ENCODE measurements around the gene ARL5B. TPM values are rescaled to one million over a fixed set of nuclear protein-coding genes. Genes with fewer than 3 reads are reported as not detected.

The ARL5B gene
- total and polyA plus RNA-seq, 8 donors: 15.1 to 44.8 (median 41.2) TPM

DNA sequence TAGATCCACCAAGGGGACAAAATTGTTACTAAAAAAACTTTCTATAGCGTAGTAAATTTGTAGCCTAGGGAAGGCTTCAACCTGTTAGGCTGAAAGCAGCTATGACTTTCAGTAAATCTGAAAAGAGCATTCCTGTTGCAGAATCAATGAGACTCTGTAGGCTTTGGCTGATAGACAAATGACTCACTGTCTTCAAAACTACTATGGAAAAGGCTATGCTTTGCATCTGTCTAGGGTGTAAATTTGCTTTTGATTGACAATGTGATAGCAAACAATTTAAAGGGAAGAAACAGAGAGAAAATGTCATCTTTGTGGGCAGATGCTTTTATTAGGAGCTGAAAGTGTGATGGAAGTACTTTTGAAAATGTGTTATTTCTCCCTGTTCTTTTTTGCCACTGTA is 60.6 kb downstream of the ARL5B start:
- intact Hi-C loops (cut with DNase I): no loop called here
- ATAC-seq (no peak), DNase-seq (no peak)

DNA sequence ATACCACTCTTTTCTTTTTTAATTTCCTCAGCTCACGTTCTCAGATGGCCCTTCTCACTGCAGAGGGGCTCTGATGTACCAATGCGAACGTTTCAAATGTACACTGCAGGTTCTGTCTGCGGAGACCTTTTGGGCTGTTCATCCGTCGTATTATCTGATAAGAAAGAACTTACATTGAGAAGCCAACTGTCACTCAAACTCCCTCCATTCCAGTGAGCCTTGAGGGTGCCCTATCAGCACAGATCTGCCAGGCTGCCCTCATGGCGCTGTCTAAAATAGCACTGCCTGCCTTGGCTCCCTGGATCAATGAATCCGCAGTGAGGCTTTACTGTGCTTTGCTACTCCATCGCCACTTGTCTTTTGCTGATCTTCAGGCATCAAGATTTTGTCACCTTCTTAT is 61.8 kb downstream of the ARL5B start:
- Histone ChIP-seq H3K4me3 (no peak overlapping the region), H3K36me3 (no peaks in the 10 kb centered on the region), H3K27ac (no peak overlapping the region), H3K27me3 (no peaks in the 10 kb centered on the region), H3K4me1 (no peaks in the 10 kb centered on the region), H3K9me3 (no peaks in the 10 kb centered on the region)
- no peak for DNase-seq
- no peak for ATAC-seq
- TF ChIP-seq, protein P1, sequence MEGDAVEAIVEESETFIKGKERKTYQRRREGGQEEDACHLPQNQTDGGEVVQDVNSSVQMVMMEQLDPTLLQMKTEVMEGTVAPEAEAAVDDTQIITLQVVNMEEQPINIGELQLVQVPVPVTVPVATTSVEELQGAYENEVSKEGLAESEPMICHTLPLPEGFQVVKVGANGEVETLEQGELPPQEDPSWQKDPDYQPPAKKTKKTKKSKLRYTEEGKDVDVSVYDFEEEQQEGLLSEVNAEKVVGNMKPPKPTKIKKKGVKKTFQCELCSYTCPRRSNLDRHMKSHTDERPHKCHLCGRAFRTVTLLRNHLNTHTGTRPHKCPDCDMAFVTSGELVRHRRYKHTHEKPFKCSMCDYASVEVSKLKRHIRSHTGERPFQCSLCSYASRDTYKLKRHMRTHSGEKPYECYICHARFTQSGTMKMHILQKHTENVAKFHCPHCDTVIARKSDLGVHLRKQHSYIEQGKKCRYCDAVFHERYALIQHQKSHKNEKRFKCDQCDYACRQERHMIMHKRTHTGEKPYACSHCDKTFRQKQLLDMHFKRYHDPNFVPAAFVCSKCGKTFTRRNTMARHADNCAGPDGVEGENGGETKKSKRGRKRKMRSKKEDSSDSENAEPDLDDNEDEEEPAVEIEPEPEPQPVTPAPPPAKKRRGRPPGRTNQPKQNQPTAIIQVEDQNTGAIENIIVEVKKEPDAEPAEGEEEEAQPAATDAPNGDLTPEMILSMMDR (IDR thresholded peaks at IDR 0.05): no peak
- intact Hi-C loops (cut with DNase I): no loop called here

More for the DNA sequence above, 60.6 kb downstream of the ARL5B start:
- Histone ChIP-seq H3K27ac (no peak overlapping the region), H3K36me3 (no peaks in the 10 kb centered on the region), H3K9me3 (no peaks in the 10 kb centered on the region), H3K27me3 (no peaks in the 10 kb centered on the region), H3K4me3 (no peak overlapping the region), H3K4me1 (no peaks in the 10 kb centered on the region)
- TF ChIP-seq, protein P1 (IDR thresholded peaks at IDR 0.05): no peak

DNA sequence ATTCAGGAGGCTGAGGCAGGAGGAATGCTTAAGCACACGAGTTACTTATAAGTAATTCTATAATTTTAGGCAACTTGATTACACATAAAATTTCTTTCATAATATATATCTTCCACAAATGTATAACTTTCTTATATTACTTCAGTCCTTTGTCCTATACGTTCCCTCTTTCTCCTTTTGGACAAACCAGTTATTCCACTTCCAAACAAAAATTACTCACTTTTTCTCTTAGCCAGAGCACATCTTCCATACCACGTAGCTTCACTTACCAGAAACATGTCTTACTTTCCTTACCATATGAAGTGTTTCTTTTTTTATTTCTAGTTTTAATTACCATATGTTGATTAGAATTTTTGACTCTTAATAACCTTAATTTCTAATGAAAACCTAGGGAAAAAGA is 64.6 kb downstream of the ARL5B start:
- DNase-seq (no peak), ATAC-seq (no peak)
- no peaks in the 10 kb centered on the region for H3K27me3 ChIP-seq
- peaks cover 0 to 2% of the 10 kb centered on the region in 2 donors for H3K9me3 ChIP-seq
- TF ChIP-seq, protein P1 (IDR thresholded peaks at IDR 0.05): no peak
- intact Hi-C loops (cut with DNase I): no loop called here
- no peaks in the 10 kb centered on the region for H3K4me1 ChIP-seq
- no peaks in the 10 kb centered on the region for H3K36me3 ChIP-seq
- no peak overlapping the region for H3K27ac ChIP-seq
- H3K4me3 ChIP-seq: no peak overlapping the region

Other genes with a start within 250 kb of the ARL5B start
- gene NSUN6, start 7.8 kb upstream of the ARL5B start, total RNA-seq: 10 to 100 TPM in 1 of 2 donors, 1 to 10 TPM in 1; 8.1 to 11.6 TPM
- 10 to 100 TPM; 23.5 to 33.9 (median 32.5) TPM for gene NSUN6, start 7.8 kb upstream of the ARL5B start, polyA plus RNA-seq (ENCODE audit: insufficient read length in 6 of 6)

All from left lung (tissue), 10 donors.